A549 (cell line): ENCODE data around the gene C12orf43. TPM values are rescaled to one million over a fixed set of nuclear protein-coding genes. Genes with fewer than 3 reads are reported as not detected.

ENCODE experiments used
- ATAC-seq, 2 experiments: fragments of 200-7000 bp in 1 of 2; fragments of >200 bp in 1 of 2; cut with Nextera tagmentation in 1 of 2; cut with Tn5 transposase in 1 of 2; 3 replicates each; pipeline versions ENCODE4 v1.8.0 to v1.9.1; 2018 to 2020; ENCODE audit warnings: mild to moderate bottlenecking in 1 of 2, moderate library complexity in 1 of 2
- CTCF ChIA-PET: fragments of 300-600 bp; sonication (Branson Sonifier 250); formaldehyde crosslinking; extraction: SDS; loops from one replicate; lab custom pipeline; 2021; ENCODE audit warnings: antibody characterized with exemption, inconsistent platforms; lab: Yijun Ruan, JAX
- POLR2A ChIA-PET: fragments of 350-600 bp; formaldehyde crosslinking; extraction: SDS; loops from one replicate; lab custom pipeline; 2021; ENCODE audit warnings: antibody characterized with exemption, inconsistent platforms; lab: Yijun Ruan, JAX
- DNase-seq, 2 experiments: peaks; one replicate each; pipeline versions ENCODE4 v3.0.0 to v3.0.0-alpha.2; 2011 to 2016; ENCODE audit warnings: low read depth in 1 of 2, low spot score in 1 of 2
- FAIRE-seq: peaks from 2 replicates; lab custom pipeline; 2011; peaks lifted over from hg19 to GRCh38; lab: Jason Lieb, UNC
- H3K27ac ChIP-seq, 2 experiments: fragments of >200 bp; sonication (Bioruptor Twin); formaldehyde crosslinking; 3 replicates each; pipeline ENCODE4 v1.5.1; 2016 to 2017
- H3K4me1 ChIP-seq: fragments of >200 bp; sonication (Bioruptor Twin); formaldehyde crosslinking; 3 replicates; pipeline ENCODE4 v1.6.1; 2016
- H3K4me2 ChIP-seq: fragments of >200 bp; sonication (Bioruptor Twin); formaldehyde crosslinking; 3 replicates; pipeline ENCODE4 v1.6.1; 2016
- H3K4me3 ChIP-seq: fragments of >200 bp; sonication (Bioruptor Twin); formaldehyde crosslinking; 3 replicates; pipeline ENCODE4 v1.5.1; 2016
- H3K9me3 ChIP-seq: fragments of >200 bp; sonication (Bioruptor Twin); formaldehyde crosslinking; 3 replicates; pipeline ENCODE4 v1.6.1; 2016
- BHLHE40 ChIP-seq: IDR thresholded peaks from 2 replicates; pipeline ENCODE4 v1.6.1; 2012; ENCODE audit warnings: low read depth, low read length, inconsistent platforms
- CBX2 ChIP-seq: fragments of 200-600 bp; sonication (generic); IDR thresholded peaks from 2 replicates; pipeline ENCODE4 v1.6.1; 2016; ENCODE audit warnings: low read depth, mild to moderate bottlenecking, borderline replicate concordance
- CHD4 ChIP-seq: fragments of 200-600 bp; sonication (generic); IDR thresholded peaks from 2 replicates; pipeline ENCODE4 v1.6.1; 2016; ENCODE audit warnings: antibody characterized with exemption, mild to moderate bottlenecking, borderline replicate concordance
- EHF ChIP-seq: fragments of 250-450 bp; sonication (Bioruptor Pico); IDR thresholded peaks from 2 replicates; pipeline ENCODE4 v1.5.0; 2020; ENCODE audit warnings: mild to moderate bottlenecking
- EHMT2 ChIP-seq: fragments of 200-600 bp; sonication (generic); IDR thresholded peaks from 2 replicates; pipeline ENCODE4 v1.6.1; 2016; ENCODE audit warnings: antibody characterized with exemption, low read depth, mild to moderate bottlenecking, moderate library complexity
- EP300 ChIP-seq, 2 experiments: fragments of >200 bp; sonication (Bioruptor Twin); formaldehyde crosslinking; IDR thresholded peaks; 2 replicates in 1 of 2; 3 replicates in 1 of 2; pipeline ENCODE4 v1.6.1; 2016 to 2017
- FOSB ChIP-seq: fragments of 250-450 bp; sonication (Bioruptor Pico); IDR thresholded peaks from 2 replicates; pipeline ENCODE4 v1.5.0; 2020; ENCODE audit warnings: mild to moderate bottlenecking, moderate library complexity
- GATA3 ChIP-seq: IDR thresholded peaks from 2 replicates; pipeline ENCODE4 v1.6.1; 2012; ENCODE audit warnings: borderline replicate concordance
- JUN ChIP-seq, 2 experiments: fragments of >200 bp; sonication (Bioruptor Twin); formaldehyde crosslinking; IDR thresholded peaks; 2 replicates in 1 of 2; 3 replicates in 1 of 2; pipeline ENCODE4 v1.6.1; 2016 to 2017
- MAFK ChIP-seq: fragments of 450-650 bp; IDR thresholded peaks from 2 replicates; pipeline ENCODE4 v1.6.1; 2014; ENCODE audit not compliant: partially characterized antibody
- NPAS2 ChIP-seq: fragments of 250-450 bp; sonication (Bioruptor Pico); IDR thresholded peaks from 2 replicates; pipeline ENCODE4 v1.8.0; 2022; ENCODE audit warnings: mild to moderate bottlenecking, moderate library complexity, borderline replicate concordance
- PHF8 ChIP-seq: fragments of 200-600 bp; sonication (generic); IDR thresholded peaks from 2 replicates; pipeline ENCODE4 v1.6.1; 2016; ENCODE audit warnings: low read depth, mild to moderate bottlenecking, antibody characterized with exemption, moderate library complexity, borderline replicate concordance
- POLR2AphosphoS2 ChIP-seq: conservative IDR thresholded peaks from 2 replicates; pipeline ENCODE4 v1.6.1; 2012; ENCODE audit warnings: low read length, improper control_type of control experiment, inconsistent platforms
- RAD21 ChIP-seq, 2 experiments: fragments of >200 bp in 1 of 2; sonication (Bioruptor Twin) in 1 of 2; formaldehyde crosslinking in 1 of 2; IDR thresholded peaks in 1 of 2; conservative IDR thresholded peaks in 1 of 2; 2 replicates in 1 of 2; 3 replicates in 1 of 2; pipeline ENCODE4 v1.6.1; 2012 to 2018; ENCODE audit warnings: inconsistent platforms in 1 of 2
- RARB ChIP-seq: fragments of 250-450 bp; sonication (Bioruptor Pico); IDR thresholded peaks from 2 replicates; pipeline ENCODE4 v1.8.0; 2021; ENCODE audit warnings: mild to moderate bottlenecking, moderate library complexity
- RCOR1 ChIP-seq: fragments of 150-350 bp; IDR thresholded peaks from 2 replicates; pipeline ENCODE4 v1.6.1; 2014; ENCODE audit warnings: antibody characterized with exemption, low read length, low read depth
- SMC3 ChIP-seq: fragments of >200 bp; sonication (Bioruptor Twin); formaldehyde crosslinking; IDR thresholded peaks from 3 replicates; pipeline ENCODE4 v1.6.1; 2018; ENCODE audit warnings: inconsistent platforms
- SREBF2 ChIP-seq: fragments of 450-650 bp; IDR thresholded peaks from 2 replicates; pipeline ENCODE4 v1.6.1; 2014; ENCODE audit warnings: mild to moderate bottlenecking, moderate library complexity
- TFCP2L1 ChIP-seq: fragments of 250-450 bp; sonication (Bioruptor Pico); IDR thresholded peaks from 2 replicates; pipeline ENCODE4 v1.5.0; 2021; ENCODE audit warnings: mild to moderate bottlenecking
- ZFP36 ChIP-seq: fragments of 450-650 bp; IDR thresholded peaks from 2 replicates; pipeline ENCODE4 v1.6.1; 2014; ENCODE audit warnings: borderline replicate concordance; ENCODE audit not compliant: partially characterized antibody
- WGBS: methylation state at CpG from one replicate; pipeline ENCODE4 v1.1.6; 2017; ENCODE audit errors: missing lambda C conversion rate; 5-methylcytosine and 5-hydroxymethylcytosine counted together
- polyA plus RNA-seq, 4 experiments: library from polyadenylated mRNA; depleted of rRNA in 3 of 4; stranded (reverse); fragments of >200 nt; fragmentation: RNase III in 1 of 4; extraction: RNeasy Plus Mini Kit Qiagen cat#74134 plus additional on column Dnase treatment in 1 of 4; gene quantifications; 2 replicates in 3 of 4; 3 replicates in 1 of 4; pipeline ENCODE4 v1.2.3, GENCODE V29; 2011 to 2017
- TF ChIP-seq, protein P1 (sequence below): fragments of >200 bp; sonication (Bioruptor Twin); formaldehyde crosslinking; IDR thresholded peaks from 2 replicates; pipeline ENCODE4 v1.6.1; 2016
- TF ChIP-seq, protein P2 (sequence below): IDR thresholded peaks from 2 replicates; pipeline ENCODE4 v1.6.1; 2012; ENCODE audit warnings: low read depth, borderline replicate concordance
- TF ChIP-seq, protein P3 (sequence below): IDR thresholded peaks from 2 replicates; pipeline ENCODE4 v1.6.1; 2012
- TF ChIP-seq, protein P4 (sequence below): fragments of 150-350 bp; IDR thresholded peaks from 2 replicates; pipeline ENCODE4 v1.6.1; 2014; ENCODE audit warnings: low read depth, mild to moderate bottlenecking, low read length

The C12orf43 gene
- polyA plus RNA-seq, 2 of the 4 experiments (the other 2 are of a cell fraction) = 20.0 to 20.5 TPM

- Histone ChIP-seq H3K9me3 (no peaks in the 10 kb centered on the region), H3K27ac (0 out of 6 replicates have a peak overlapping the region, but pooled peaks of 1 of the 2 experiments have one; percentile 3), H3K4me1 (peaks cover 4% of the 10 kb centered on the region; the same call in 2 of the 3 replicates), H3K4me3 (no peak overlapping the region), H3K4me2 (no peak overlapping the region)
- TF ChIP-seq JUN (IDR thresholded peaks at IDR 0.05) (0 out of 5 replicates have a peak, but pooled peaks of 1 of the 2 experiments have one; percentile 13), SMC3 (no peak)
- ATAC-seq = no peak
- no peak for DNase-seq
- 90% methylated on average over 9 of the region's 11 CpGs for WGBS
- ChIA-PET POLR2A (no interaction called here), CTCF (interaction anchor here (0.7 to 7.8 kb wide), 6 partner anchors 9 to 95 kb away, joined by 3 to 69 read pairs (median 6); partner anchors contain the start of gene HNF1A)
- no peak for FAIRE-seq
These were observed 15.2 kb downstream of the C12orf43 start for GRCh38 chr12:121001060-121001459.

DNA sequence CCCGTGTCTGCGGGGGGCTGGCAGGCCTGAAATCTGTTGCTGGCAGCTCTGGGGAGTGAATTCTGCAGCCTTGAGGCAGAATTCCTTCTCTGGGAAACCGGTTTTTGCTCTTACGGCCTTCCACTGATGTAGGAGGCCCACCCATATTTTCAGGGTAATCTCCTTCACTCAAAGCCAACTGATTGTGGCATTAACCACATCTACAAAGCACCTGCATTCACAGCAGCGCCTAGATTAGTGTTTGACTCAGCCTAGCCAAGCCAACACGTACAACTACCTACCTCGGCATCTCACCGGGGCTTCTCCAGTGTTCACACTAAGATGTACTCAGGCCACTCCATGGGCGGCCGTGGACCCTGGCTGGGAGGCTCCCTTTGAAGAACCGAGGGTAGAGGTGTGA, 15.8 kb downstream of the C12orf43 start:
- ATAC-seq = no peak
- H3K4me3 ChIP-seq = no peak overlapping the region
- CTCF ChIA-PET = interaction anchor here (1.4 to 7.8 kb wide), 3 partner anchors 9 to 18 kb away, joined by 3 to 69 read pairs (median 8); partner anchors contain the start of gene HNF1A
- TF ChIP-seq EHMT2 = no peak
- TF ChIP-seq, protein P1, sequence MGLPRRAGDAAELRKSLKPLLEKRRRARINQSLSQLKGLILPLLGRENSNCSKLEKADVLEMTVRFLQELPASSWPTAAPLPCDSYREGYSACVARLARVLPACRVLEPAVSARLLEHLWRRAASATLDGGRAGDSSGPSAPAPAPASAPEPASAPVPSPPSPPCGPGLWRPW = no peak
- TF ChIP-seq RARB = no peak
- TF ChIP-seq, protein P2, sequence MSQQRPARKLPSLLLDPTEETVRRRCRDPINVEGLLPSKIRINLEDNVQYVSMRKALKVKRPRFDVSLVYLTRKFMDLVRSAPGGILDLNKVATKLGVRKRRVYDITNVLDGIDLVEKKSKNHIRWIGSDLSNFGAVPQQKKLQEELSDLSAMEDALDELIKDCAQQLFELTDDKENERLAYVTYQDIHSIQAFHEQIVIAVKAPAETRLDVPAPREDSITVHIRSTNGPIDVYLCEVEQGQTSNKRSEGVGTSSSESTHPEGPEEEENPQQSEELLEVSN = no peak
- TF ChIP-seq RAD21 (conservative IDR thresholded peaks at IDR 0.05 in 1 of 2, IDR thresholded peaks at IDR 0.05 in 1 of 2) = no peak
- TF ChIP-seq JUN (IDR thresholded peaks at IDR 0.05) = no peak
- TF ChIP-seq, all 56 proteins: peak for 0
- WGBS = 92% methylated on average over 9 of the region's 11 CpGs
- Histone ChIP-seq H3K4me2 (no peak overlapping the region), H3K4me1 (peaks cover 4% of the 10 kb centered on the region; the same call in 2 of the 3 replicates), H3K27ac (no peak overlapping the region), H3K9me3 (no peaks in the 10 kb centered on the region)
- POLR2A ChIA-PET = no interaction called here
- DNase-seq (no peak), FAIRE-seq (no peak)

DNA sequence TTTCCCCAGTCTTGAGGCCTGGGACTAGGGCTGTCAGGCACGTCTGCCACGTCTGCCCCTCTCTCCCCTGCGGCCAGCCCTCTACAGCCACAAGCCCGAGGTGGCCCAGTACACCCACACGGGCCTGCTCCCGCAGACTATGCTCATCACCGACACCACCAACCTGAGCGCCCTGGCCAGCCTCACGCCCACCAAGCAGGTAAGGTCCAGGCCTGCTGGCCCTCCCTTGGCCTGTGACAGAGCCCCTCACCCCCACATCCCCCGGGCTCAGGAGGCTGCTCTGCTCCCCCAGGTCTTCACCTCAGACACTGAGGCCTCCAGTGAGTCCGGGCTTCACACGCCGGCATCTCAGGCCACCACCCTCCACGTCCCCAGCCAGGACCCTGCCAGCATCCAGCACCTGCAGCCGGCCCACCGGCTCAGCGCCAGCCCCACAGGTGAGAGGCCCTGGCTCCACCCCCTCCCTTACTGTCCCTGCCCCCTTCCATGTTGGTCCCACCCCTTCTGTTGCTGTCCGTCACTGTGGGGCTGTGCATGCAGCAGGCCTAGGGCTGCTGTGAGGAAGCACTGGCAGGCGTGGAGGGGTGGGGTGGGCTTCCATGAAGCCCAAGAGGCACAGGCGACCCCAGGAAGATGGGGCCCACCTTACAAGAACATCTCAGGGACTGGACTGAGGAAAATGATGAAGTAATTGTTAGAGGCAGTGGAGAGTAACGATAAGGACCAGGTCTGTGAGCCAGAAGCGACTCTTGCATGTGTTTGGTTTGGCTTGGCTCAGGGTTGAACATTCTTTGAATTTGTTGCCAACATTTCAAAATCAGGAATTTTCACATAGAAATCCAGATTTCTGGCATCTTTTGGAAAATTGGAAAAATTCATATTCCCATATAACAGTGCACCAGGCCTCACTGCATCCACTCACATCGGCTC, 16.8 kb downstream of the C12orf43 start:
- Histone ChIP-seq H3K27ac (no peak overlapping the region), H3K4me2 (no peak overlapping the region), H3K9me3 (no peaks in the 10 kb centered on the region), H3K4me3 (no peak overlapping the region)
- no peak for FAIRE-seq
- CTCF ChIA-PET = interaction anchor here (0.6 to 1.2 kb wide), 2 partner anchors 15 kb away, joined by 3 to 4 read pairs; no protein-coding TSS in a partner anchor
- 90% methylated on average over 22 of the region's 23 CpGs for WGBS
- no peak for DNase-seq
- ATAC-seq = peak in 1 of 2 experiments; percentile 31; a peak in 2 of 6 replicates
- POLR2A ChIA-PET = no interaction called here
- TF ChIP-seq RAD21 (conservative IDR thresholded peaks at IDR 0.05 in 1 of 2, IDR thresholded peaks at IDR 0.05 in 1 of 2) (no peak), EP300 (IDR thresholded peaks at IDR 0.05) (no peak), CBX2 (no peak), BHLHE40 (no peak), SREBF2 (no peak), CHD4 (no peak), POLR2AphosphoS2 (no peak), FOSB (CRISPR knock-in tag) (no peak), NPAS2 (CRISPR knock-in tag) (no peak), SMC3 (no peak), RCOR1 (no peak), GATA3 (no peak), ZFP36 (no peak), MAFK (no peak), PHF8 (no peak), EHF (CRISPR knock-in tag) (no peak), TFCP2L1 (CRISPR knock-in tag) (no peak)
- TF ChIP-seq, protein P3, sequence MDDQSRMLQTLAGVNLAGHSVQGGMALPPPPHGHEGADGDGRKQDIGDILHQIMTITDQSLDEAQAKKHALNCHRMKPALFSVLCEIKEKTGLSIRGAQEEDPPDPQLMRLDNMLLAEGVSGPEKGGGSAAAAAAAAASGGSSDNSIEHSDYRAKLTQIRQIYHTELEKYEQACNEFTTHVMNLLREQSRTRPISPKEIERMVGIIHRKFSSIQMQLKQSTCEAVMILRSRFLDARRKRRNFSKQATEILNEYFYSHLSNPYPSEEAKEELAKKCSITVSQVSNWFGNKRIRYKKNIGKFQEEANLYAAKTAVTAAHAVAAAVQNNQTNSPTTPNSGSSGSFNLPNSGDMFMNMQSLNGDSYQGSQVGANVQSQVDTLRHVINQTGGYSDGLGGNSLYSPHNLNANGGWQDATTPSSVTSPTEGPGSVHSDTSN = no peak
- TF ChIP-seq, protein P1 = no peak
- TF ChIP-seq, protein P4, sequence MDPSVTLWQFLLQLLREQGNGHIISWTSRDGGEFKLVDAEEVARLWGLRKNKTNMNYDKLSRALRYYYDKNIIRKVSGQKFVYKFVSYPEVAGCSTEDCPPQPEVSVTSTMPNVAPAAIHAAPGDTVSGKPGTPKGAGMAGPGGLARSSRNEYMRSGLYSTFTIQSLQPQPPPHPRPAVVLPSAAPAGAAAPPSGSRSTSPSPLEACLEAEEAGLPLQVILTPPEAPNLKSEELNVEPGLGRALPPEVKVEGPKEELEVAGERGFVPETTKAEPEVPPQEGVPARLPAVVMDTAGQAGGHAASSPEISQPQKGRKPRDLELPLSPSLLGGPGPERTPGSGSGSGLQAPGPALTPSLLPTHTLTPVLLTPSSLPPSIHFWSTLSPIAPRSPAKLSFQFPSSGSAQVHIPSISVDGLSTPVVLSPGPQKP = no peak
- TF ChIP-seq, all 56 proteins: peak for 0
- H3K4me1 ChIP-seq = peaks cover 4% of the 10 kb centered on the region; the same call in 2 of the 3 replicates
